ENCODE data around the gene AOC1. TPM values are rescaled to one million over a fixed set of nuclear protein-coding genes. Genes with fewer than 3 reads are reported as not detected.
"Not testable (repeated sequence)": the region's sequence is repeated elsewhere in the genome, so short reads cannot be mapped to it uniquely, and the experiment has no call there.

The AOC1 gene
- total RNA-seq, 1 donor from 2014 or later = not detected

DNA sequence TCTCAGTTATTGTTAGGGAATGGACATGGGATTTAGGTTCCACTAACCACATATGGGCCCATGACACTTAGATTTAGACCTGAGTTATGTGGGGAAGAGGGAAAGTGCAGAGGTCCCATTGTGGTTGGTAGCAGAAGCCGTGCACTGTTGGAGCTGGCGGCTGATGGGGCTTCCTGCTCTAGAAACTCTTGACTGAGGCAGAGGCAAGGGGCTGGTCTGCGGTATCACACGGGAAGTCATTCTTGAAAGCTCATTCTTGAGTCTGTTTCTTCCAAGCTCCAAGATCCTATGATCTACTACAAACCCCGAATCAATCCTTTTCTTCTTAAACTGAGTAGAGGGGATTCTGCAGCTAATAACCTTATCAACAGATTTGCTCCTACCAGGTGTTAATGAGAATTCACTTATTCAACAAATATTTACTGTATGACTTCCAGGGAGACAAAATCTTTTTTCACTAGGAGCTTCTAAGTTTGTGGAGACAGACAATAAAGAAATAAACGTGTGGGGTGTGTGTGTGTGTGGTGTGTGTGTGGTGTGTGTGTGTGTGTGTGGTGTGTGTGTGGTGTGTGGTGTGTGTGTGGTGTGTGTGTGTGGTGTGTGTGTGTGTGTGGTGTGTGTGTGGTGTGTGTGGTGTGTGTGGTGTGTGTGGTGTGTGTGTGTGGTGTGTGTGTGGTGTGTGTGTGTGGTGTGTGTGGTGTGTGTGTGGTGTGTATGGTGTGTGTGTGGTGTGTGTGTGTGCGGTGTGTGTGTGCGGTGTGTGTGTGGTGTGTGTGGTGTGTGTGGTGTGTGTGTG, 57.1 kb downstream of the AOC1 start:
- Mint-ChIP-seq H3K27me3 (ENCODE audit: unreplicated experiment) (peaks cover 4% of the 10 kb centered on the region), H3K9me3 (ENCODE audit: unreplicated experiment) (no peaks in the 10 kb centered on the region), H3K27ac (ENCODE audit: unreplicated experiment) (no peak overlapping the region), H3K36me3 (ENCODE audit: unreplicated experiment) (peaks cover 5% of the 10 kb centered on the region), H3K4me1 (ENCODE audit: low read depth, unreplicated experiment) (no peaks in the 10 kb centered on the region), H3K4me3 (ENCODE audit: unreplicated experiment) (no peak overlapping the region)
- DNase-seq = no peak
- TF ChIP-seq, protein P1, sequence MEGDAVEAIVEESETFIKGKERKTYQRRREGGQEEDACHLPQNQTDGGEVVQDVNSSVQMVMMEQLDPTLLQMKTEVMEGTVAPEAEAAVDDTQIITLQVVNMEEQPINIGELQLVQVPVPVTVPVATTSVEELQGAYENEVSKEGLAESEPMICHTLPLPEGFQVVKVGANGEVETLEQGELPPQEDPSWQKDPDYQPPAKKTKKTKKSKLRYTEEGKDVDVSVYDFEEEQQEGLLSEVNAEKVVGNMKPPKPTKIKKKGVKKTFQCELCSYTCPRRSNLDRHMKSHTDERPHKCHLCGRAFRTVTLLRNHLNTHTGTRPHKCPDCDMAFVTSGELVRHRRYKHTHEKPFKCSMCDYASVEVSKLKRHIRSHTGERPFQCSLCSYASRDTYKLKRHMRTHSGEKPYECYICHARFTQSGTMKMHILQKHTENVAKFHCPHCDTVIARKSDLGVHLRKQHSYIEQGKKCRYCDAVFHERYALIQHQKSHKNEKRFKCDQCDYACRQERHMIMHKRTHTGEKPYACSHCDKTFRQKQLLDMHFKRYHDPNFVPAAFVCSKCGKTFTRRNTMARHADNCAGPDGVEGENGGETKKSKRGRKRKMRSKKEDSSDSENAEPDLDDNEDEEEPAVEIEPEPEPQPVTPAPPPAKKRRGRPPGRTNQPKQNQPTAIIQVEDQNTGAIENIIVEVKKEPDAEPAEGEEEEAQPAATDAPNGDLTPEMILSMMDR (IDR thresholded peaks at IDR 0.05; ENCODE audit: partially characterized antibody, unreplicated experiment) = no peak

DNA sequence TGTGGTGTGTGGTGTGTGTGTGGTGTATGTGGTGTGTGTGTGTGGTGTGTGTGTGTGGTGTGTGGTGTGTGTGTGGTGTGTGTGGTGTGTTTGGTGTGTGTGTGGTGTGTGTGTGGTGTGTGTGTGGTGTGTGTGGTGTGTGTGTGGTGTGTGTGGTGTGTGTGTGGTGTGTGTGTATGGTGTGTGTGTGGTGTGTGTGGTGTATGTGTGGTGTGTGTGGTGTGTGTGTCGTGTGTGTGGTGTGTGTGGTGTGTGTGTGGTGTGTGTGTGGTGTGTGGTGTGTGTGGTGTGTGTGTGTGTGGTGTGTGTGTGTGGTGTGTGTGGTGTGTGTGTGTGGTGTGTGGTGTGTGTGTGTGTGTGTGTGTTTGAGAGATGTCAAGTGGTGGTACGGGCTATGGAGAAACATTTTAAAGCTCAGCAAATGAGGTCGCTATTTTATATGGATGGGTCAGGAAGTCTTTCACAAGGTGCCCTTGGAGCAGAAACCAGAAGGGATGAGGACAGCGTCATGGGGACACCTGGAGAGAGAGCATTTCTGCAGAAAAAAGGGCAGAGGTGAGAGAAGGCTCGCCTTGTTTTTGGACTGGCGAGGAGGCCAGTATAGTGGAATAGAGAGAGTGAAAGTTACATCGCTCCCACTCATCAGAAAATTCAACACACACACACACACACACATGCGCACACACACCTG, 58.1 kb downstream of the AOC1 start:
- not testable (repeated sequence) for H3K27me3 Mint-ChIP-seq (ENCODE audit: unreplicated experiment); H3K27ac Mint-ChIP-seq (ENCODE audit: unreplicated experiment); H3K4me1 Mint-ChIP-seq (ENCODE audit: low read depth, unreplicated experiment); H3K4me3 Mint-ChIP-seq (ENCODE audit: unreplicated experiment); H3K36me3 Mint-ChIP-seq (ENCODE audit: unreplicated experiment); DNase-seq; H3K9me3 Mint-ChIP-seq (ENCODE audit: unreplicated experiment)

DNA sequence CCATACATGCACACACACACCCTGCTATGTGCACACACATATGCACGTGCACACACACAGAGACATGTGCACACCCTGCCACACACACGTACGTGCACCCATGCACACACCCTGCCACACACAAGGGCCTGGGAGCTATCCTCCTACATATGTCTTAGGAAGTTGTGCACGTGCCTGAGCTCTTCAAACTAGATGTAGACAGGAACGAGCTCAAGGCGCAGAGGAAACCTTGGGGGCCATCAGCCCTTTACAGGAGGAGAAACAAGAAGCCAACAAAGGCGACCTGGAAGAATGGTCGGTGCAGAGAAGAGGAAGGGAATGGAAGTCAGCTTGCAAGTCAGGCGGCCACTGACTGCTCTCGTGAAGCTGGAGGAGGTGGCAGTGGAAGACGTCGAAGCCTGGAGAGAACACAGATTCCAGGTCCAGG, 58.7 kb downstream of the AOC1 start:
- DNase-seq = no peak
- no peak overlapping the region for H3K27ac Mint-ChIP-seq (ENCODE audit: unreplicated experiment)
- peaks cover 4% of the 10 kb centered on the region for H3K27me3 Mint-ChIP-seq (ENCODE audit: unreplicated experiment)
- H3K4me1 Mint-ChIP-seq (ENCODE audit: low read depth, unreplicated experiment) = no peaks in the 10 kb centered on the region
- peaks cover 2% of the 10 kb centered on the region for H3K9me3 Mint-ChIP-seq (ENCODE audit: unreplicated experiment)
- TF ChIP-seq, protein P1 (IDR thresholded peaks at IDR 0.05; ENCODE audit: partially characterized antibody, unreplicated experiment) = no peak
- H3K36me3 Mint-ChIP-seq (ENCODE audit: unreplicated experiment) = peaks cover 5% of the 10 kb centered on the region
- no peak overlapping the region for H3K4me3 Mint-ChIP-seq (ENCODE audit: unreplicated experiment)

Other genes with a start within 250 kb of the AOC1 start
- gene GIMAP6, start 220.1 kb upstream of the AOC1 start, total RNA-seq (ENCODE audit: unreplicated experiment) = not detected
- gene GIMAP2, start 166.8 kb upstream of the AOC1 start, total RNA-seq (ENCODE audit: unreplicated experiment) = not detected
- gene GIMAP1, start 135.9 kb upstream of the AOC1 start, total RNA-seq (ENCODE audit: unreplicated experiment) = not detected
- gene GIMAP5, start 115.1 kb upstream of the AOC1 start, total RNA-seq (ENCODE audit: unreplicated experiment) = not detected
- 0.44 TPM for gene TMEM176B, start 52.2 kb upstream of the AOC1 start, total RNA-seq (ENCODE audit: unreplicated experiment)
- gene TMEM176A, start 51.7 kb upstream of the AOC1 start, total RNA-seq (ENCODE audit: unreplicated experiment) = 1.3 TPM
- 73.7 TPM for gene KCNH2, start 125.8 kb downstream of the AOC1 start, total RNA-seq (ENCODE audit: unreplicated experiment)
- 0.86 TPM for gene NOS3, start 138.5 kb downstream of the AOC1 start, total RNA-seq (ENCODE audit: unreplicated experiment)
- 9.4 TPM for gene ATG9B, start 172.0 kb downstream of the AOC1 start, total RNA-seq (ENCODE audit: unreplicated experiment)
- gene ABCB8, start 175.9 kb downstream of the AOC1 start, total RNA-seq (ENCODE audit: unreplicated experiment) = 57.1 TPM
- 10.8 TPM for gene ASIC3, start 196.0 kb downstream of the AOC1 start, total RNA-seq (ENCODE audit: unreplicated experiment)
- gene CDK5, start 205.4 kb downstream of the AOC1 start, total RNA-seq (ENCODE audit: unreplicated experiment) = 52.9 TPM
- gene SLC4A2, start 207.1 kb downstream of the AOC1 start, total RNA-seq (ENCODE audit: unreplicated experiment) = 99.4 TPM
- gene FASTK, start 228.3 kb downstream of the AOC1 start, total RNA-seq (ENCODE audit: unreplicated experiment) = 64.7 TPM
- 45.7 TPM for gene TMUB1, start 231.0 kb downstream of the AOC1 start, total RNA-seq (ENCODE audit: unreplicated experiment)
- gene AGAP3, start 234.0 kb downstream of the AOC1 start, total RNA-seq (ENCODE audit: unreplicated experiment) = 406 TPM

All from glutamatergic neuron (in vitro differentiated cells).